Measurements from ENCODE around the gene IL22RA2.

DNA sequence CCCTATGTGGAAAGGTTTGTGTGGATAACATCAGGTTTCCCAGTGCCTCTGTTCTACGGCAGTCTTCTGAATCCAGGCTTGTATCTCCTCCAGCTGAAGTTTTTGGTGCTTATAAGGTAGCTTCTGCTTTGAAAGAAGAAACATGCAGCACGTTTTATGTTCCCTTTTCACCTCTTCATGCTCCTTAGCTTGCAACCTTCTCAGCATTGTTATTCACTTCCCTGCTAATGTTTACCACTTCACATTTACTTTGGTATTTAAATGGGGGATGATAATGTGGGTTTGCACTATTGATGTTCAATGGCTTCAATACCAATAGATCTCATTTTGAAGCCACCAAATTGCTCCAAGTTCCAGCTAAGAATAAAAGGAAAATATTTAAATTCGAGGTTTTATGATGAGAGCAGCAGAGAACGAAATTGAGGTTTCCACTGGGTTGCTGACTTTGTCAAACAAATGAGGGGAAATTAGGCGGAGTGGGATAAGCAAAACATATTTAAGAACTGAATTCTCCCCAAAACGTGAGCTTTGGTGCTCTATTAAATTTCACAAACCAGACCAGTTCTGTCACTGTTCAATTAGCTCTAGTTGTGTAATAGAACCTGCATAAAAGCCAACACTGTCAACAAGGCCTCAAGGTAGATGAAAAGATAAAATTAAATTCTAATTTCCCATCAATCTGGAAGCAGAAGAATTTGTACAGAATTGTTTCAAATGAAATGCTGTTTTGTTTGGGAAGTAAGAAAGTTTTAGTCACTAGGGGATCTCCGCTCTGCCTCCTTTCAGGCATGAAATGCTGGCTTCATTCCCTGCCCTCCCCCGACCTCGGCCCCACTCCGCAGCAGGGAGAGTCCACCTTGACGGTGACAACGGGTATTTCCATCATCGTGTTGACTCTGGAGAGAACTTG is 1.4 kb downstream of the IL22RA2 start:
- TF ChIP-seq ZBTB1 (tag by site-specific recombination; IDR thresholded peaks at IDR 0.05) (no peak), ZNF114 (tag by site-specific recombination; IDR thresholded peaks at IDR 0.05) (no peak), YY1 (tag by site-specific recombination; IDR thresholded peaks at IDR 0.05) (no peak), TCF7L2 (IDR thresholded peaks at IDR 0.05; ENCODE audit: borderline replicate concordance, low read depth, low read length) (no peak), ZNF596 (tag by site-specific recombination; IDR thresholded peaks at IDR 0.05) (no peak), ZFP37 (tag by site-specific recombination; IDR thresholded peaks at IDR 0.05) (no peak), SP2 (tag by site-specific recombination; IDR thresholded peaks at IDR 0.05) (no peak), PRDM1 (tag by site-specific recombination; IDR thresholded peaks at IDR 0.05) (no peak), HOXC10 (CRISPR knock-in tag; IDR thresholded peaks at IDR 0.05) (no peak)
- TF ChIP-seq, protein P1, sequence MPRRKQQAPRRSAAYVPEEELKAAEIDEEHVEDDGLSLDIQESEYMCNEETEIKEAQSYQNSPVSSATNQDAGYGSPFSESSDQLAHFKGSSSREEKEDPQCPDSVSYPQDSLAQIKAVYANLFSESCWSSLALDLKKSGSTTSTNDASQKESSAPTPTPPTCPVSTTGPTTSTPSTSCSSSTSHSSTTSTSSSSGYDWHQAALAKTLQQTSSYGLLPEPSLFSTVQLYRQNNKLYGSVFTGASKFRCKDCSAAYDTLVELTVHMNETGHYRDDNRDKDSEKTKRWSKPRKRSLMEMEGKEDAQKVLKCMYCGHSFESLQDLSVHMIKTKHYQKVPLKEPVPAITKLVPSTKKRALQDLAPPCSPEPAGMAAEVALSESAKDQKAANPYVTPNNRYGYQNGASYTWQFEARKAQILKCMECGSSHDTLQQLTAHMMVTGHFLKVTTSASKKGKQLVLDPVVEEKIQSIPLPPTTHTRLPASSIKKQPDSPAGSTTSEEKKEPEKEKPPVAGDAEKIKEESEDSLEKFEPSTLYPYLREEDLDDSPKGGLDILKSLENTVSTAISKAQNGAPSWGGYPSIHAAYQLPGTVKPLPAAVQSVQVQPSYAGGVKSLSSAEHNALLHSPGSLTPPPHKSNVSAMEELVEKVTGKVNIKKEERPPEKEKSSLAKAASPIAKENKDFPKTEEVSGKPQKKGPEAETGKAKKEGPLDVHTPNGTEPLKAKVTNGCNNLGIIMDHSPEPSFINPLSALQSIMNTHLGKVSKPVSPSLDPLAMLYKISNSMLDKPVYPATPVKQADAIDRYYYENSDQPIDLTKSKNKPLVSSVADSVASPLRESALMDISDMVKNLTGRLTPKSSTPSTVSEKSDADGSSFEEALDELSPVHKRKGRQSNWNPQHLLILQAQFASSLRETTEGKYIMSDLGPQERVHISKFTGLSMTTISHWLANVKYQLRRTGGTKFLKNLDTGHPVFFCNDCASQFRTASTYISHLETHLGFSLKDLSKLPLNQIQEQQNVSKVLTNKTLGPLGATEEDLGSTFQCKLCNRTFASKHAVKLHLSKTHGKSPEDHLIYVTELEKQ (tag by site-specific recombination; IDR thresholded peaks at IDR 0.05; ENCODE audit: borderline replicate concordance), result no peak
- TF ChIP-seq, protein P2, sequence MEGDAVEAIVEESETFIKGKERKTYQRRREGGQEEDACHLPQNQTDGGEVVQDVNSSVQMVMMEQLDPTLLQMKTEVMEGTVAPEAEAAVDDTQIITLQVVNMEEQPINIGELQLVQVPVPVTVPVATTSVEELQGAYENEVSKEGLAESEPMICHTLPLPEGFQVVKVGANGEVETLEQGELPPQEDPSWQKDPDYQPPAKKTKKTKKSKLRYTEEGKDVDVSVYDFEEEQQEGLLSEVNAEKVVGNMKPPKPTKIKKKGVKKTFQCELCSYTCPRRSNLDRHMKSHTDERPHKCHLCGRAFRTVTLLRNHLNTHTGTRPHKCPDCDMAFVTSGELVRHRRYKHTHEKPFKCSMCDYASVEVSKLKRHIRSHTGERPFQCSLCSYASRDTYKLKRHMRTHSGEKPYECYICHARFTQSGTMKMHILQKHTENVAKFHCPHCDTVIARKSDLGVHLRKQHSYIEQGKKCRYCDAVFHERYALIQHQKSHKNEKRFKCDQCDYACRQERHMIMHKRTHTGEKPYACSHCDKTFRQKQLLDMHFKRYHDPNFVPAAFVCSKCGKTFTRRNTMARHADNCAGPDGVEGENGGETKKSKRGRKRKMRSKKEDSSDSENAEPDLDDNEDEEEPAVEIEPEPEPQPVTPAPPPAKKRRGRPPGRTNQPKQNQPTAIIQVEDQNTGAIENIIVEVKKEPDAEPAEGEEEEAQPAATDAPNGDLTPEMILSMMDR (tag by site-specific recombination; IDR thresholded peaks at IDR 0.05), result no peak
- TF ChIP-seq, protein P3, sequence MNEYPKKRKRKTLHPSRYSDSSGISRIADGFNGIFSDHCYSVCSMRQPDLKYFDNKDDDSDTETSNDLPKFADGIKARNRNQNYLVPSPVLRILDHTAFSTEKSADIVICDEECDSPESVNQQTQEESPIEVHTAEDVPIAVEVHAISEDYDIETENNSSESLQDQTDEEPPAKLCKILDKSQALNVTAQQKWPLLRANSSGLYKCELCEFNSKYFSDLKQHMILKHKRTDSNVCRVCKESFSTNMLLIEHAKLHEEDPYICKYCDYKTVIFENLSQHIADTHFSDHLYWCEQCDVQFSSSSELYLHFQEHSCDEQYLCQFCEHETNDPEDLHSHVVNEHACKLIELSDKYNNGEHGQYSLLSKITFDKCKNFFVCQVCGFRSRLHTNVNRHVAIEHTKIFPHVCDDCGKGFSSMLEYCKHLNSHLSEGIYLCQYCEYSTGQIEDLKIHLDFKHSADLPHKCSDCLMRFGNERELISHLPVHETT (tag by site-specific recombination; IDR thresholded peaks at IDR 0.05), result no peak
